Renal pelvis (tissue), 4 donors: ENCODE results near the gene CAMK1D. TPM values are rescaled to one million over a fixed set of nuclear protein-coding genes. Genes with fewer than 3 reads are reported as not detected.

Experiments
- DNase-seq: peaks from one replicate; pipeline ENCODE4 v3.0.0-alpha.2; 2013
- polyA plus RNA-seq, 3 donors: library from polyadenylated mRNA; unstranded; fragments of 120-200 nt; gene quantifications; one replicate each; pipeline ENCODE4 v1.2.1, GENCODE V29; 2013; ENCODE audit not compliant: insufficient read length in 3 of 3

The CAMK1D gene
- polyA plus RNA-seq, 3 donors, result 9.2 to 11.8 (median 10.6) TPM

- DNase-seq, result peak; percentile 73
Observed at GRCh38 chr10:12556039-12556438, 206.7 kb downstream of the CAMK1D start.

- no peak for DNase-seq
Observed at GRCh38 chr10:12559578-12560178, 210.3 kb downstream of the CAMK1D start.

DNA sequence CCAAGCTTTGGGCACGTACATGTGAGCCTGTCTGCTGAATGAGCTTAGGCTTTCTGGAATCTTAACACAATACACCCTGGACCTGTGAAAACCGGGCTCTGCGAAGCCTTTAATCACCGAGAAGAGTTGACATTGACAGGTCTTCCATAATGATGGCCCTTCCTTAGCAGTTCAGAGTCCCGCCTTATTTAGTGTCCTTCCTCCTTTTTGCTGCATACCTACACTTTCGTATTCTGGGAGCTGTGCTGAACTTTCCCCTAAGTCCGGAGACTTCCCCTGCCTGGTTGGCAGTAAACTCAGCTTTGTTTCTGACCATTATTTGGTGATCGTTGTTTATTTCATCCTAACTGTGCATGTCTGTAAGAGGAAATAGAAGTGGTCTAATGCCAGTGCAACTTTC lies 212.0 kb downstream of the CAMK1D start:
- DNase-seq, result no peak

- DNase-seq, result no peak
Observed at GRCh38 chr10:12561720-12562119, 212.4 kb downstream of the CAMK1D start.

DNA sequence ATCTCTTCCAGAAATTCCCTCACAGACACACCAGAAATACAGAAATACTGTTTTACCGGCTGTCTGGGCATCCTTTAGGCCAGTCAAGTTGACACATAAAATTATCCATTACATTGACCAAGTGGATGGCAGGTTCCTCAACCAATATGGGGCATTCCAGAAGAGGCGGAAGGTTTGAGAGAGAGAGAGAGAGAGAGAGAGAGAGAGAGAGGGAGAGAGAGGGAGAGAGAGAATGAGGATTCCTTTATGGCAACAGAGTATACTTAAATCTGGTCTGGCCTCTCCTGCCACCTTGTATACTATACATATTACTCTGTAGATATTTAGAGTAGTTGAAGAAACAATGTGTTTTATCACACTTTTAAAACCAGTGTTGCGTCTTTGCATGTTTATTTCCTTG lies 214.1 kb downstream of the CAMK1D start:
- DNase-seq, result no peak

DNA sequence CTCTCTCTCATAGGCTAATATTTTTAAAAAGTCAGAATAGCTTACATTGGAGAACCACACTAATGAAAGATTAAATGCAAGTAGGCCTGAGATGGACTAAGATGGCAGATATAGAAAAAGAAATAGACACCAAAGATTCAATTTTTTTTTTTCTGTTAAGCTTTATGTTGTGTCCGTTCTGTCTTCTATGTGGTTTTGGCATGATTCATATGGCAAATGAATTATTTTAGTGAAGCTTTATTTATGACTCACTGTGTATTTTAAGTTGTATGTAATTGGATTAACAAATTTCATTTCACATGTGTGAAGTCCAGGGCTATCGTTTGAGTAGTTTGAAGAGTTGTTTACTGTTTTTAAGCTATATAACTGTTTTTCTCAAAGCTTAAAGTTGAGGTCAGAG lies 214.8 kb downstream of the CAMK1D start:
- DNase-seq, result no peak

DNA sequence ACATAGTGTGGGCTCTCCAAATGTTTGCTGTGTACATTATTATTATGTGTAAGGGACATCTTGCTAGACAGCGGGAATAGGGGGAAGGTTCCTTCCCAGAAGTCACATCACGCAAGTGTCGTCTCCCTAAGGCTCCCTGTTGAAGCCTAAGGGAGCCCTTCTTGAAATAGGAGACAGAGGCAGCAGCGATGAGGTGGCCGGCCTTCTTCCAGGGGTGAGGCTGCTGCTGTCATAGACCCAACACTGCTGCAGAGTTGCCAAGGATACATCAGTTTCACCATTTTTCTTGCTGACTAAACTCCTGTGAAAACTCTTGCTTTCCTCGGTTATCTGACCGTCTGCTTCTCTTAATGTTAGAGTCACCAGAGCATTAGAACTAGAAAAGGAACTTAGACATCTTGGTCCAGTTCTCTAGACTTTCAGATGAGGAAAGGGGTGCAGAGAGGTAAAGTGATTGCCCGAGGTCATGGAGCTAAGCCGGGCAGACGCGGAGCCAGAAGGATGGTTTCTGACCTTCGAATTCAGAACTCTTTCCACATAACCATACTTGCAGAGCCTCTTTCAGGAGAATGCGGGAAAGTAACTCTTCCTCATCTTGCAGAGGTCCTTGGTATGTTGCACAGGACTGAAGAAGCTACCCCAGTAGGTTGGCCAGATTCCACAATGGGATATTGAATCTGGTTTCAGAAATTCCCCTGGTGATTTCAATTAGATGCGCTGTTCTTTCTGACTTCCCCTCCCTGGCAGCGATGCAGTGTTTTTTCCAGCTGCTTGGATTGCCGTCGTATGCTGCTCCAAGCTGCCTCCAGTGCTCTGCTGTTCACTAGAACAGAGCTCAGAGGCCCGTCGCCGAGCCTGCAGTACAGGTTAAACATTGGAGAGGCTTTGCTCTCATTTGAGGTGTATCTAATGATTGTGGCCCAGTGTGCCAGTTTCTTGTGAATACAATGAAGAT lies 217.1 kb downstream of the CAMK1D start:
- DNase-seq, result no peak

DNA sequence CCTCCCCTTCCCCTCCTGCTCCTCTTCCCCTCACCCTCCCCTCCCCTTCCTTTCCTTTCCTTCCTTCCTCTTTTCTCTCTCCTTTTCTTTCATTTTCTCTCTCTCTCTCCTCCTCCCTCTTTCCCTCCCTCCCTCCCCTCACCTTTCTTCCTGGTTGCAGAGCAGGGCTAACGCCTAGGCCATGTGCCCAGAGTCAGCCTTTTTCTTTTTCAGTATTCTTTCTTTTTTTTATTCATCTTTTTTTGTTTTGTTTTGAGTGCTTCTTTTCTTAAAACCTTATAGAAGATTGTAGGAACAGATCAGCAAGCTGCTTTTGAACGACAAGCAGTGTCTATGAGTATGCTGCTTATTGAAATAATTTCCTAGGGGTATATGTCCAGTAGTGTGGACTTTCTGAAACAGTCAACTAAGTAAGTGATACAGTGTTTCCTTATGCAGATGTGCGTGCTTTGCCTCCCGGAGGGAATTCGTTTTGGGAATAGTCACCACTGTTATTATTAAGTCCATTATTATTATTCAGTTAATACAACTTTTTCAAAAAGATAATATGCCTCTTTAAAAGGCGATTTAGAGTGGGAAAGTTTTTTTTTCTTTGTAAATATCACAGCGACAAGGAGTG lies 219.2 kb downstream of the CAMK1D start:
- no peak for DNase-seq

- no peak for DNase-seq
Observed at GRCh38 chr10:12572281-12572680, 222.9 kb downstream of the CAMK1D start.

DNA sequence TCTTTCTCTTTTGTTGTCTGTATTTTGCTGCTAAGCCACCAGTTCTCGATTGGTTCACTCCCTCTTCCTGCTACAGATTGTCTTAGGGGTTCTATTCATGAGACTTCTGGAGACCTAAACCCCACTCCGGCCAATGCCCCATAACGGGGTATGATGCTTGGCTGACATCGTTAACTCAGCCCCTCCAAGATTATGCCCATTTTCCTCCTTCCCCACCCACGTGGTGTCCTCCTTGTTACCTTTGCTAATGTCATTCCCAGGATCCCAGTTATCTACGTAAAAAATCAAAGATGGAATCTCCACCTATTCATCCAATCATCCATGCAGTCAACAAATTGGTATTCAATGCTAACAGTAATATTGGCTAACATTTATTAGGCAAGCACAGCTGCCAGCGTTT lies 228.3 kb downstream of the CAMK1D start:
- DNase-seq, result no peak

DNA sequence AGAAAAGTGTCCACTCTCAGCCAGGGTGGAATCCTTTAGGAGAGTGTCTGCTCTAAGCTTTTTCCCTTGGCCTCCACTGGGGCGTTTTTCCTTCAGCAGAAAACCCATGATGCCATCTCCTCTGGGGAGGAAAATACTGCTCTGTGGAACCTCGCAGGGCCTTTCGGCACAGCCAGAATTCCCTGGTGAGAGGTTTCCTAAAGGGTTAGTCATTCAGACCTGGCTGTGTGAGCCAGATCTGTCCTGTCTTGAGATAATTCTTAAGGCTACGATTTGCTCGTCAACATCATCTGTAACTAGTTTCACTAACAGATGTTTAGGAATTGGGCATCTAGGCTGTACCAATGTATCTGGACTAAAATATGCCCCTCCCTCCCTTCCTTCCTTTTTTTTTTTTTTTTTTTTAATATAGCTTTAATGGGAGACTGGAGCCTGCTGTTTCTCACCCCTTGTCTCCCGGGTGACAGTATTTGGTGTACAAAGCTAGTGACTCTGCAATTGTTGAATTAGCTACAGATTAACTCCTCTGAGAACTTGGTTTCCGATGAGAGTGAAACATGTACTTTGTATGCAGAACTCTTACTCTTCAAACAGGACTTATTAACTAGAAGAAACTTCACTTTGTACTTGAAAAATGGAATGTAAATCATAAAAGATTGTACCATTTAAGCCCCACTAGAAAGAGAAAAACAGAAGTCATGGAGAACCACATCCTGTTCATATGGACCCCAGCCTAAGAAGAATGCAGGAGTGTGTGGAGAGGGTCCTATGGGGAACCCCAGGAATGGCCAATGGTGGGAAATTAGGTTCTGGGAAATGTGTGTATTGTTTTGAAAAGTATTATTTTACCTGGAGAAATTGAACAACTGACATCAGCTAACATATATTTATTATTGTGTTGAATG lies 230.9 kb downstream of the CAMK1D start:
- no peak for DNase-seq

- DNase-seq, result no peak
Observed at GRCh38 chr10:12583891-12584595, 234.7 kb downstream of the CAMK1D start.

- DNase-seq, result no peak
Observed at GRCh38 chr10:12586741-12587140, 237.4 kb downstream of the CAMK1D start.

GRCh38 chr10:12587451-12587888 lies 238.1 kb downstream of the CAMK1D start:
- peak; percentile 65 for DNase-seq

GRCh38 chr10:12588091-12588860 lies 238.9 kb downstream of the CAMK1D start:
- DNase-seq, result no peak

- no peak for DNase-seq
Observed at GRCh38 chr10:12589291-12589690, 239.9 kb downstream of the CAMK1D start.

- no peak for DNase-seq
Observed at GRCh38 chr10:12589791-12590190, 240.4 kb downstream of the CAMK1D start.

- no peak for DNase-seq
Observed at GRCh38 chr10:12590675-12591659, 241.6 kb downstream of the CAMK1D start.

- DNase-seq, result no peak
Observed at GRCh38 chr10:12592967-12593366, 243.6 kb downstream of the CAMK1D start.
